H1 (cell line): Measurements from ENCODE around the gene DPYD. TPM values are rescaled to one million over a fixed set of nuclear protein-coding genes. Genes with fewer than 3 reads are reported as not detected.

ENCODE experiments used
- CTCF ChIA-PET: fragments of 300-600 bp; sonication (Branson Sonifier 250); formaldehyde crosslinking; loops from one replicate; lab custom pipeline; 2021; ENCODE audit not compliant: partially characterized antibody; lab: Charles Lee
- POLR2A ChIA-PET: fragments of 300-600 bp; sonication (Branson Sonifier 250); formaldehyde crosslinking; loops from one replicate; lab custom pipeline; 2021; ENCODE audit warnings: inconsistent platforms; ENCODE audit not compliant: partially characterized antibody; lab: Charles Lee
- DNase-seq, 2 experiments: peaks; one replicate each; pipeline versions ENCODE4 v3.0.0 to v3.0.0-alpha.2; 2010 to 2022; ENCODE audit warnings: low spot score in 2 of 2, low read depth in 1 of 2, mixed read lengths in 1 of 2
- FAIRE-seq: peaks from 2 replicates; lab custom pipeline; 2011; peaks lifted over from hg19 to GRCh38; lab: Jason Lieb, UNC
- H2AFZ ChIP-seq: 2 replicates; pipeline ENCODE4 v1.8.1; 2012; ENCODE audit warnings: low read length, inconsistent platforms
- H2AK5ac ChIP-seq: 2 replicates; pipeline ENCODE4 v1.6.1; 2013; ENCODE audit warnings: low read depth, low read length
- H2BK120ac ChIP-seq: replicated peaks from 2 replicates; pipeline ENCODE3; 2013; ENCODE audit warnings: low read depth, low read length, inconsistent platforms
- H2BK12ac ChIP-seq: 2 replicates; pipeline ENCODE4 v1.6.1; 2013; ENCODE audit warnings: low read depth, low read length
- H2BK15ac ChIP-seq: 2 replicates; pipeline ENCODE4 v1.6.1; 2013; ENCODE audit warnings: low read length
- H2BK20ac ChIP-seq: 2 replicates; pipeline ENCODE4 v1.6.1; 2013; ENCODE audit warnings: low read length
- H2BK5ac ChIP-seq: 2 replicates; pipeline ENCODE4 v1.6.1; 2013; ENCODE audit warnings: low read depth, low read length
- H3K14ac ChIP-seq: 2 replicates; pipeline ENCODE4 v1.6.1; 2013; ENCODE audit warnings: inconsistent platforms; ENCODE audit not compliant: insufficient read length
- H3K18ac ChIP-seq: 2 replicates; pipeline ENCODE4 v1.6.1; 2013; ENCODE audit warnings: low read length; ENCODE audit errors: extremely low read depth
- H3K23ac ChIP-seq: 2 replicates; pipeline ENCODE4 v1.6.1; 2013; ENCODE audit warnings: inconsistent platforms; ENCODE audit not compliant: insufficient read length
- H3K23me2 ChIP-seq: 2 replicates; pipeline ENCODE4 v1.6.1; 2013; ENCODE audit warnings: low read depth, low read length
- H3K27ac ChIP-seq: 2 replicates; pipeline ENCODE4 v1.6.1; 2011; ENCODE audit warnings: low read depth, low read length, inconsistent platforms
- H3K27me3 ChIP-seq, 4 experiments: replicated peaks in 1 of 4; 1 replicate in 1 of 4; 2 replicates in 3 of 4; pipeline versions ENCODE4 v1.6.1 to v1.8.1; 2011 to 2013; ENCODE audit warnings: low read length in 3 of 4, mild to moderate bottlenecking in 3 of 4, inconsistent platforms in 2 of 4, mixed read lengths in 2 of 4, moderate library complexity in 1 of 4; ENCODE audit not compliant: control insufficient read depth in 3 of 4, insufficient read depth in 3 of 4; ENCODE audit errors: extremely low read depth in 1 of 4
- H3K36me3 ChIP-seq, 4 experiments: 2 replicates each; pipeline versions ENCODE4 v1.6.1 to v1.8.1; 2011 to 2013; ENCODE audit warnings: mild to moderate bottlenecking in 4 of 4, low read length in 3 of 4, moderate library complexity in 2 of 4, control low read depth in 1 of 4, inconsistent platforms in 1 of 4; ENCODE audit not compliant: insufficient read depth in 4 of 4, control insufficient read depth in 2 of 4
- H3K4ac ChIP-seq: replicated peaks from 2 replicates; pipeline ENCODE3; 2013; ENCODE audit warnings: low read length, low read depth, mixed read lengths, inconsistent platforms; ENCODE audit not compliant: insufficient read length
- H3K4me1 ChIP-seq, 4 experiments: replicated peaks in 1 of 4; 1 replicate in 1 of 4; 2 replicates in 3 of 4; pipeline versions ENCODE4 v1.6.1 to v1.8.1; 2011 to 2013; ENCODE audit warnings: low read length in 3 of 4, inconsistent platforms in 2 of 4, mixed read lengths in 1 of 4; ENCODE audit not compliant: insufficient read depth in 4 of 4, control insufficient read depth in 3 of 4
- H3K4me2 ChIP-seq, 2 experiments: 2 replicates each; pipeline versions ENCODE4 v1.6.1 to v1.8.1; 2011 to 2013; ENCODE audit warnings: low read depth in 2 of 2, low read length in 2 of 2, control low read depth in 1 of 2, inconsistent platforms in 1 of 2, mild to moderate bottlenecking in 1 of 2; ENCODE audit not compliant: insufficient read depth in 1 of 2
- H3K4me3 ChIP-seq, 4 experiments: fragments of 200-600, 300-600 bp in 1 of 4; sonication (generic), shearing (Covaris generic), sonication (Bioruptor Twin) in 1 of 4; 2 replicates each; pipeline versions ENCODE4 v1.5.1 to v1.8.1; 2011 to 2016; ENCODE audit warnings: low read length in 4 of 4, low read depth in 3 of 4, control low read depth in 2 of 4, inconsistent platforms in 2 of 4, mild to moderate bottlenecking in 2 of 4, mixed read lengths in 1 of 4, moderate library complexity in 1 of 4; ENCODE audit not compliant: insufficient read depth in 2 of 4; ENCODE audit errors: extremely low read depth in 1 of 4
- H3K56ac ChIP-seq: replicated peaks from 2 replicates; pipeline ENCODE3; 2013; ENCODE audit warnings: low read depth, mild to moderate bottlenecking, mixed read lengths, low read length, inconsistent platforms; ENCODE audit not compliant: insufficient read length
- H3K79me1 ChIP-seq: 2 replicates; pipeline ENCODE4 v1.6.1; 2013; ENCODE audit warnings: low read depth, low read length, control low read depth
- H3K79me2 ChIP-seq, 2 experiments: 2 replicates each; pipeline versions ENCODE4 v1.6.1 to v1.8.1; 2012 to 2013; ENCODE audit warnings: low read length in 2 of 2, mild to moderate bottlenecking in 2 of 2, inconsistent platforms in 1 of 2; ENCODE audit not compliant: insufficient read depth in 2 of 2, control insufficient read depth in 1 of 2
- H3K9ac ChIP-seq, 4 experiments: replicated peaks in 1 of 4; 1 replicate in 1 of 4; 2 replicates in 3 of 4; pipeline versions ENCODE4 v1.6.1 to v1.8.1; 2011 to 2013; ENCODE audit warnings: low read depth in 3 of 4, low read length in 3 of 4, control low read depth in 2 of 4, mild to moderate bottlenecking in 2 of 4, moderate library complexity in 2 of 4, inconsistent platforms in 1 of 4; ENCODE audit errors: extremely low read depth in 1 of 4
- H3K9me3 ChIP-seq, 2 experiments: 2 replicates each; pipeline versions ENCODE4 v1.6.1 to v1.8.1; 2012 to 2013; ENCODE audit warnings: mild to moderate bottlenecking in 2 of 2, moderate library complexity in 2 of 2, control low read depth in 1 of 2, inconsistent platforms in 1 of 2, low read depth in 1 of 2, low read length in 1 of 2, mixed read lengths in 1 of 2; ENCODE audit not compliant: insufficient read depth in 2 of 2
- H4K20me1 ChIP-seq, 2 experiments: replicated peaks in 1 of 2; 2 replicates each; pipeline versions ENCODE3 to v1.8.1; 2011 to 2013; ENCODE audit warnings: inconsistent platforms in 2 of 2, low read length in 2 of 2, mild to moderate bottlenecking in 1 of 2; ENCODE audit not compliant: insufficient read depth in 2 of 2, control insufficient read depth in 1 of 2
- H4K5ac ChIP-seq: 2 replicates; pipeline ENCODE4 v1.6.1; 2013; ENCODE audit warnings: low read length, low read depth, mixed read lengths, inconsistent platforms; ENCODE audit not compliant: insufficient read length
- H4K8ac ChIP-seq: 2 replicates; pipeline ENCODE4 v1.8.0; 2013; ENCODE audit warnings: mild to moderate bottlenecking, moderate library complexity, low read length, inconsistent platforms; ENCODE audit not compliant: insufficient read depth; ENCODE audit errors: extremely low read depth
- H4K91ac ChIP-seq: replicated peaks from 2 replicates; pipeline ENCODE3; 2013; ENCODE audit warnings: low read length, mixed read lengths, inconsistent platforms; ENCODE audit not compliant: insufficient read length
- ASH2L ChIP-seq: fragments of 200-600, 300-600 bp; sonication (generic); IDR thresholded peaks from one replicate; pipeline ENCODE4 v1.7.1; 2017; ENCODE audit warnings: low read length
- BACH1 ChIP-seq: IDR thresholded peaks from 2 replicates; pipeline ENCODE4 v1.6.1; 2012; ENCODE audit warnings: low read length, improper control_type of control experiment
- CEBPB ChIP-seq: IDR thresholded peaks from 2 replicates; pipeline ENCODE4 v1.6.1; 2012; ENCODE audit warnings: low read depth, low read length
- CHD2 ChIP-seq: IDR thresholded peaks from 2 replicates; pipeline ENCODE4 v1.6.1; 2012; ENCODE audit warnings: low read length, improper control_type of control experiment
- CTBP2 ChIP-seq: IDR thresholded peaks from 2 replicates; pipeline ENCODE4 v1.7.0; 2011; ENCODE audit warnings: borderline replicate concordance, mild to moderate bottlenecking, moderate library complexity, mixed read lengths, low read length; ENCODE audit not compliant: insufficient read depth, insufficient read length
- HDAC2 ChIP-seq, 2 experiments: fragments of 300-600 bp in 1 of 2; sonication (generic) in 1 of 2; IDR thresholded peaks; 2 replicates each; pipeline ENCODE4 v1.6.1; 2011 to 2012; ENCODE audit warnings: low read depth in 2 of 2, low read length in 2 of 2, mild to moderate bottlenecking in 2 of 2, moderate library complexity in 2 of 2, borderline replicate concordance in 1 of 2, inconsistent platforms in 1 of 2
- HDAC6 ChIP-seq: IDR thresholded peaks from one replicate; pipeline ENCODE4 v1.7.1; 2012; ENCODE audit warnings: low read depth, mild to moderate bottlenecking, inconsistent platforms, low read length, moderate library complexity
- KDM4A ChIP-seq: IDR thresholded peaks from one replicate; pipeline ENCODE4 v1.7.1; 2012; ENCODE audit warnings: low read depth, mild to moderate bottlenecking, moderate library complexity, low read length, inconsistent platforms; ENCODE audit not compliant: severe bottlenecking
- POLR2AphosphoS5 ChIP-seq: IDR thresholded peaks from 2 replicates; pipeline ENCODE4 v1.6.1; 2011; ENCODE audit warnings: low read depth, low read length
- RBBP5 ChIP-seq: IDR thresholded peaks from 2 replicates; pipeline ENCODE4 v1.7.1; 2012; ENCODE audit warnings: low read depth, mild to moderate bottlenecking, inconsistent platforms, low read length, moderate library complexity, borderline replicate concordance
- SIRT6 ChIP-seq: IDR thresholded peaks from one replicate; pipeline ENCODE4 v1.7.1; 2012; ENCODE audit warnings: low read length, inconsistent platforms
- SP2 ChIP-seq: IDR thresholded peaks from 2 replicates; pipeline ENCODE4 v1.6.1; 2012; ENCODE audit warnings: mild to moderate bottlenecking, low read length, inconsistent platforms
- YY1 ChIP-seq: IDR thresholded peaks from 2 replicates; pipeline ENCODE4 v1.6.1; 2011; ENCODE audit warnings: low read depth, mild to moderate bottlenecking, low read length
- WGBS, 2 experiments: shearing (Covaris generic) in 1 of 2; methylation state at CpG; one replicate each; pipeline versions ENCODE4 v1.1.6 to v1.1.7; 2013 to 2015; ENCODE audit warnings: low lambda C conversion rate in 2 of 2, mixed read lengths in 2 of 2, inconsistent platforms in 1 of 2, low coverage in 1 of 2, missing lambda C conversion rate in 1 of 2; ENCODE audit not compliant: insufficient replicate concordance in 2 of 2, insufficient coverage in 1 of 2, insufficient read length in 1 of 2; ENCODE audit errors: extremely low coverage in 1 of 2, missing lambda C conversion rate in 1 of 2; 5-methylcytosine and 5-hydroxymethylcytosine counted together
- polyA plus RNA-seq, 7 experiments: library from polyadenylated mRNA; depleted of rRNA in 3 of 7; stranded (reverse) in 5 of 7; unstranded in 2 of 7; fragments of >200 nt in 5 of 7; fragments of 200-250 nt in 2 of 7; gene quantifications; 1 replicate in 5 of 7; 2 replicates in 1 of 7; 4 replicates in 1 of 7; pipeline versions ENCODE4 v1.2.1 to v1.2.3, GENCODE V29; 2011 to 2013; ENCODE audit warnings: missing spikeins in 2 of 7, mixed read lengths in 2 of 7
- total RNA-seq: library from RNA; stranded (reverse); fragmentation: NEBNext Ultra II Directional; extraction: Animal tissue kit (Norgen Biotek cat#: 25700); gene quantifications from 2 replicates; pipeline ENCODE4 v1.2.1, GENCODE V29; 2021

The DPYD gene
- total and polyA plus RNA-seq, 2 of the 8 experiments (the other 6 are each of a cell fraction or from before 2014, with no cell fraction given), result 0.29 to 0.73 TPM

DNA sequence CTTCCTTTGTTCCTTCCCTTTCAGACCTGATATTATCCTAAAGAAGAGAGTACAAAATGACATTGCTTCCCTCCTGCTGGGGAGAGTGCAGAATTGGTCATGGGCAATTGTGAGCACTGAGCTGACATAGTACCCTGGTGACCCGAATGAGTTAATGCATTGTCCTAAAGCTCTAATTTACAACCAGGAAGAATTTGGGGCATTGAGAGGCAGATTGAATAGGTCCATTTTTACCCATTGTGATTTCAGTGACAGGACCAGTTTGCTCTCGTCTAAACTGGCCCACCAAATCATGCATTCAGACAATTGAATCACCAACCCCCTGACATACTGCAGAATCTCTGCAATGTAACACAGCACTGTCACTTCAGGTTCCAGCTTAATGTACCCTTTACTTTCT, 497.4 kb downstream of the DPYD start:
- no peak overlapping the region for H4K91ac ChIP-seq
- H3K18ac ChIP-seq, result no peak overlapping the region
- no peak overlapping the region for H2AFZ ChIP-seq
- H3K23ac ChIP-seq, result no peak overlapping the region
- no peaks in the 10 kb centered on the region for H3K23me2 ChIP-seq
- no peak overlapping the region for H3K4me3 ChIP-seq
- H3K56ac ChIP-seq, result no peak overlapping the region
- H2AK5ac ChIP-seq, result no peak overlapping the region
- H2BK120ac ChIP-seq, result no peak overlapping the region
- no peak overlapping the region for H4K8ac ChIP-seq
- CTCF ChIA-PET, result no interaction called here
- H4K5ac ChIP-seq, result no peak overlapping the region
- no peaks in the 10 kb centered on the region for H3K79me1 ChIP-seq
- no peak overlapping the region for H3K4me2 ChIP-seq
- TF ChIP-seq KDM4A (no peak), BACH1 (no peak), HDAC2 (IDR thresholded peaks at IDR 0.05; ENCODE audit: borderline replicate concordance in 1 of 2, low read depth in 2 of 2, low read length in 2 of 2) (no peak), CEBPB (no peak), RBBP5 (no peak), POLR2AphosphoS5 (no peak), SP2 (no peak), HDAC6 (no peak), CHD2 (no peak), YY1 (no peak), SIRT6 (no peak), ASH2L (no peak), CTBP2 (no peak)
- no peak overlapping the region for H2BK20ac ChIP-seq
- no peak overlapping the region for H2BK15ac ChIP-seq
- no peak overlapping the region for H2BK12ac ChIP-seq
- peak; percentile 45 for FAIRE-seq
- H4K20me1 ChIP-seq, result no peaks in the 10 kb centered on the region
- no peak overlapping the region; a peak in 1 of 7 replicates for H3K9ac ChIP-seq
- H3K9me3 ChIP-seq, result no peaks in the 10 kb centered on the region
- H2BK5ac ChIP-seq, result no peak overlapping the region
- no peak overlapping the region for H3K27ac ChIP-seq
- WGBS, 2 experiments, result 74% methylated on average over 2 of the region's 2 CpGs; no CpG with 5 or more reads in 1 of the 2 experiments
- H3K4ac ChIP-seq, result no peak overlapping the region
- H3K36me3 ChIP-seq, result no peaks in the 10 kb centered on the region
- POLR2A ChIA-PET, result no interaction called here
- H3K14ac ChIP-seq, result no peak overlapping the region
- H3K4me1 ChIP-seq, result no peaks in the 10 kb centered on the region
- no peak for DNase-seq
- no peaks in the 10 kb centered on the region for H3K79me2 ChIP-seq
- H3K27me3 ChIP-seq, result no peaks in the 10 kb centered on the region
